ENCODE data around the gene NFAT5. TPM values are rescaled to one million over a fixed set of nuclear protein-coding genes. Genes with fewer than 3 reads are reported as not detected.
"Not testable (repeated sequence)": the region's sequence is repeated elsewhere in the genome, so short reads cannot be mapped to it uniquely, and the experiment has no call there.

NFAT5 gene
- total and polyA plus RNA-seq, 3 donors from 2014 or later, result 20.5 to 101 (median 72.4) TPM

GRCh38 chr16:69553332-69553731, 12.4 kb upstream of the NFAT5 start:
- TF ChIP-seq POLR2A (IDR thresholded peaks at IDR 0.05), result no peak
- TF ChIP-seq, protein P1, sequence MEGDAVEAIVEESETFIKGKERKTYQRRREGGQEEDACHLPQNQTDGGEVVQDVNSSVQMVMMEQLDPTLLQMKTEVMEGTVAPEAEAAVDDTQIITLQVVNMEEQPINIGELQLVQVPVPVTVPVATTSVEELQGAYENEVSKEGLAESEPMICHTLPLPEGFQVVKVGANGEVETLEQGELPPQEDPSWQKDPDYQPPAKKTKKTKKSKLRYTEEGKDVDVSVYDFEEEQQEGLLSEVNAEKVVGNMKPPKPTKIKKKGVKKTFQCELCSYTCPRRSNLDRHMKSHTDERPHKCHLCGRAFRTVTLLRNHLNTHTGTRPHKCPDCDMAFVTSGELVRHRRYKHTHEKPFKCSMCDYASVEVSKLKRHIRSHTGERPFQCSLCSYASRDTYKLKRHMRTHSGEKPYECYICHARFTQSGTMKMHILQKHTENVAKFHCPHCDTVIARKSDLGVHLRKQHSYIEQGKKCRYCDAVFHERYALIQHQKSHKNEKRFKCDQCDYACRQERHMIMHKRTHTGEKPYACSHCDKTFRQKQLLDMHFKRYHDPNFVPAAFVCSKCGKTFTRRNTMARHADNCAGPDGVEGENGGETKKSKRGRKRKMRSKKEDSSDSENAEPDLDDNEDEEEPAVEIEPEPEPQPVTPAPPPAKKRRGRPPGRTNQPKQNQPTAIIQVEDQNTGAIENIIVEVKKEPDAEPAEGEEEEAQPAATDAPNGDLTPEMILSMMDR (IDR thresholded peaks at IDR 0.05), result no peak
- no peak overlapping the region for H3K27ac ChIP-seq
- no peak overlapping the region for H3K4me3 ChIP-seq
- DNase-seq, result no peak
- no peaks in the 10 kb centered on the region for H3K9me3 ChIP-seq
- intact Hi-C loops (cut with DNase I; ENCODE audit: low total_unique reads), result no loop called here
- H3K4me1 ChIP-seq, result no peaks in the 10 kb centered on the region
- H3K36me3 ChIP-seq (ENCODE audit: low read depth, missing control alignments), result no peaks in the 10 kb centered on the region
- no peaks in the 10 kb centered on the region for H3K27me3 ChIP-seq
- 87 to 90% methylated on average over 4 of the region's 4 CpGs for WGBS, 2 donors

DNA sequence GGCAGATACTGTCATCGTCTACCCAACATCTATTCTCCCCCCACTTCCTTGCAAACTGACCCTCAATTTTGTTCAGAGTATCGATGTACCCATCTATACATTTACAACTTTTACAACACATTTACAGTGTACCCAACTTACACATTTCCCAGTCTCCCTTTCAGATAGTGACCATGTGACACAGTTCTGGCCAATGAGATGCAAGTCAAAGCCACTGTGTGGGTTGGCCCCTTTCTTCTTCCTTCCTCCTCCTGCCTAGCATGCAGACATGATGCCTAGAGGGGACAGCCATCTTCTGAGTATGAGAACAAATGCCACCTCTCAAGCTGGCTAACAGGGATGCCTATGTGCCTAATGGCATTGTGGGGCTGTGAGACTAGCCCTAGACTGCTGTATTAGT, 11.3 kb upstream of the NFAT5 start:
- intact Hi-C loops (cut with DNase I; ENCODE audit: low total_unique reads), result no loop called here
- DNase-seq, result no peak
- Histone ChIP-seq H3K9me3 (no peaks in the 10 kb centered on the region), H3K36me3 (ENCODE audit: low read depth, missing control alignments) (no peaks in the 10 kb centered on the region), H3K4me1 (no peaks in the 10 kb centered on the region), H3K4me3 (no peak overlapping the region), H3K27me3 (no peaks in the 10 kb centered on the region), H3K27ac (no peak overlapping the region)
- WGBS, 2 donors, result 91 to 97% methylated on average over 2 of the region's 2 CpGs
- TF ChIP-seq, protein P1 (IDR thresholded peaks at IDR 0.05), result no peak
- TF ChIP-seq POLR2A (IDR thresholded peaks at IDR 0.05), result no peak

DNA sequence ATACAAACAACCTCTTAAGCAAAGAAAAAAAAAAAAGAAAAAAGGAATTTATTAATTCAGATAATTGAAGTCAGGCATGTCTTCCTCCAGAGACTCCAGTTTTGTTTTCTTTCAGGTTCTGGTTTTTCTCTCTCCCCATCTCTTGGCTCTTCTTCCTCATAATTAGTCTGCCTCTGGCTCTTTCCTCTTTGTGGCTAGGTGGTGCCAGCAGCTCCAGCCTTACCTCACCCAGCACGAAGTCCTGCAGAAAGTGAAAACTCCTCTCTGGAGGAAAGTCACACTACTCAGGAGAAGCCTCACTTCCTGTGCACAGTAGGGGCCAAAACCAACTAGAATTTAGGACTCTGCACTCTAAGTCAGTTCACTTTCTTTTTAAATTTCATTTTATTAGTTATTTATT, 10.3 kb upstream of the NFAT5 start:
- no peak for TF ChIP-seq POLR2A (IDR thresholded peaks at IDR 0.05)
- intact Hi-C loops (cut with DNase I; ENCODE audit: low total_unique reads), result no loop called here
- Histone ChIP-seq H3K4me1 (no peaks in the 10 kb centered on the region), H3K36me3 (ENCODE audit: low read depth, missing control alignments) (no peaks in the 10 kb centered on the region), H3K4me3 (no peak overlapping the region), H3K27ac (no peak overlapping the region), H3K27me3 (no peaks in the 10 kb centered on the region), H3K9me3 (no peaks in the 10 kb centered on the region)
- WGBS, 2 donors, result 42 to 56% methylated on average over 1 of the region's 1 CpG
- DNase-seq, result no peak

DNA sequence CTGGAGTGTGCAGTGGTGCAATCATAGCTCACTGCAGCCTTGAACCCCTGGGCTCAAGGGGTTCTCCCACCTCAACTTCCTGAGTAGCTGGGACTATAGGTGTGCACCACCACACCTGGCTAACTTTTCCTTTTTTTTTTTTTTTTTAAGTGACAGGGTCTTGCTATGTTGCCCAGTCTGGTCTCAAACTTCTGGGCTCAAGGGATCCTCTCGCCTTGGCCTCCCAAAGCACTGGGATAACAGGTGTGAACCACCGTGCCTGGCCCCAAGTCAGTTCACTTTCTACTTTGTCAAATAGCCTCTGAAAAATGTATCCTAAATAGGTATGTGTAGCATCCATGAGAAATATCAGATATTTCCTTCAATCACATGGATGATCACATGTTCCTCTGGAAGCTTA, 9.9 kb upstream of the NFAT5 start:
- Histone ChIP-seq H3K27me3 (no peaks in the 10 kb centered on the region), H3K36me3 (ENCODE audit: low read depth, missing control alignments) (no peaks in the 10 kb centered on the region), H3K4me3 (no peak overlapping the region), H3K4me1 (no peaks in the 10 kb centered on the region), H3K27ac (no peak overlapping the region), H3K9me3 (no peaks in the 10 kb centered on the region)
- no peak for TF ChIP-seq POLR2A (IDR thresholded peaks at IDR 0.05)
- TF ChIP-seq, protein P1 (IDR thresholded peaks at IDR 0.05), result no peak
- intact Hi-C loops (cut with DNase I; ENCODE audit: low total_unique reads), result no loop called here
- DNase-seq, result no peak
- 94 to 100% methylated on average over 2 of the region's 2 CpGs for WGBS, 2 donors

- no peaks in the 10 kb centered on the region for H3K27me3 ChIP-seq
- no peak overlapping the region for H3K27ac ChIP-seq
- intact Hi-C loops (cut with DNase I; ENCODE audit: low total_unique reads), result no loop called here
- no peaks in the 10 kb centered on the region for H3K36me3 ChIP-seq (ENCODE audit: low read depth, missing control alignments)
- no peaks in the 10 kb centered on the region for H3K9me3 ChIP-seq
- DNase-seq, result no peak
- no peak overlapping the region for H3K4me3 ChIP-seq
- peaks cover 5% of the 10 kb centered on the region for H3K4me1 ChIP-seq
- WGBS, 2 donors, result 93 to 96% methylated on average over 2 of the region's 2 CpGs
- TF ChIP-seq POLR2A (IDR thresholded peaks at IDR 0.05), result no peak
- TF ChIP-seq, protein P1 (IDR thresholded peaks at IDR 0.05), result no peak
These were observed 6.6 kb upstream of the NFAT5 start for GRCh38 chr16:69559164-69559563.

GRCh38 chr16:69561367-69561766, 4.4 kb upstream of the NFAT5 start:
- 93 to 95% methylated on average over 2 of the region's 2 CpGs for WGBS, 2 donors
- H3K27me3 ChIP-seq; H3K36me3 ChIP-seq (ENCODE audit: low read depth, missing control alignments); H3K4me3 ChIP-seq; intact Hi-C loops (cut with DNase I; ENCODE audit: low total_unique reads); H3K9me3 ChIP-seq; DNase-seq; H3K27ac ChIP-seq: not testable (repeated sequence)
- H3K4me1 ChIP-seq, result peaks cover 11% of the 10 kb centered on the region

All from testis (tissue), 3 donors.